Measurements from ENCODE around the gene ADGRE2. TPM values are rescaled to one million over a fixed set of nuclear protein-coding genes. Genes with fewer than 3 reads are reported as not detected.
"Not testable (repeated sequence)": the region's sequence is repeated elsewhere in the genome, so short reads cannot be mapped to it uniquely, and the experiment has no call there.

Gene ADGRE2
- total and polyA plus RNA-seq, 2 of the 4 experiments (the other 2 are of a cell fraction), result not detected

- H3K27ac ChIP-seq (ENCODE audit: insufficient read depth, low read length); ATAC-seq (ENCODE audit: low read depth); intact Hi-C loops (cut with micrococcal nuclease); H2BK20ac ChIP-seq (ENCODE audit: low read depth, low read length); H3K27me3 ChIP-seq (ENCODE audit: control insufficient read depth, insufficient read depth, low read length); CTCF ChIA-PET; H4K5ac ChIP-seq (ENCODE audit: low read depth, low read length); H4K8ac ChIP-seq (ENCODE audit: low read depth in 2 of 2, low read length in 2 of 2); H3K9me1 ChIP-seq (ENCODE audit: insufficient read depth, low read length); H2AK5ac ChIP-seq (ENCODE audit: low read depth, low read length); H2BK15ac ChIP-seq (ENCODE audit: low read depth, low read length); H3K18ac ChIP-seq (ENCODE audit: low read depth, low read length); H4K91ac ChIP-seq (ENCODE audit: insufficient read depth, low read depth, low read length); dilution Hi-C loops (cut with HindIII; ENCODE audit: low sequenced_read_pairs, unreplicated experiment); H3K4ac ChIP-seq (ENCODE audit: low read depth, low read length); H3K9ac ChIP-seq (ENCODE audit: low read depth, low read length); POLR2A ChIA-PET (ENCODE audit: unreplicated experiment); H2BK5ac ChIP-seq (ENCODE audit: low read depth, low read length, poor library complexity, severe bottlenecking); H3K36me3 ChIP-seq (ENCODE audit: control insufficient read depth, insufficient read depth, low read length); H3K4me3 ChIP-seq (ENCODE audit: insufficient read depth, low read depth, low read length); H3K56ac ChIP-seq (ENCODE audit: extremely low read depth, insufficient read depth, low read length); H2AK9ac ChIP-seq (replicated peaks; ENCODE audit: low read depth, low read length, poor library complexity); H2BK120ac ChIP-seq (ENCODE audit: low read depth, low read length); H3K9me3 ChIP-seq (ENCODE audit: control insufficient read depth, insufficient read depth, low read length); H3K4me2 ChIP-seq (ENCODE audit: low read depth, low read length); H3K79me1 ChIP-seq (ENCODE audit: low read depth in 1 of 2, low read length in 2 of 2); BruUV-seq (replicated peaks); DNase-seq; in situ Hi-C loops (cut with MboI; ENCODE audit: low sequenced_read_pairs); H3K4me1 ChIP-seq (ENCODE audit: control insufficient read depth, insufficient read depth, low read length); H3K23ac ChIP-seq (ENCODE audit: low read depth, low read length); H2AFZ ChIP-seq (replicated peaks; ENCODE audit: low read length, poor library complexity); H4K20me1 ChIP-seq (ENCODE audit: insufficient read depth, low read length); H3K14ac ChIP-seq (replicated peaks; ENCODE audit: low read depth, low read length): not testable (repeated sequence)
- WGBS, 2 experiments (ENCODE audit: extremely low coverage in 2 of 2, insufficient read length in 1 of 2), result no CpG with 5 or more reads among the region's 4 CpGs
Observed at GRCh38 chr19:14777645-14778044, 715 bp downstream of the ADGRE2 start.
